Brain microvascular endothelial cell (primary cell): ENCODE results near the gene PAQR5.
"Not testable (repeated sequence)": the region's sequence is repeated elsewhere in the genome, so short reads cannot be mapped to it uniquely, and the experiment has no call there.

Source experiments
- DNase-seq: peaks from one replicate; pipeline ENCODE4 v3.0.0-alpha.2; 2020
- H3K27ac ChIP-seq: fragments of 250-450 bp; sonication (Bioruptor Pico); 2 replicates; pipeline ENCODE4 v1.5.1; 2020; ENCODE audit warnings: mild to moderate bottlenecking, moderate library complexity
- H3K27me3 ChIP-seq: fragments of 250-450 bp; sonication (Bioruptor Pico); replicated peaks from 2 replicates; pipeline ENCODE4 v1.5.1; 2020; ENCODE audit warnings: mild to moderate bottlenecking
- H3K36me3 ChIP-seq: fragments of 250-450 bp; sonication (Bioruptor Pico); replicated peaks from 2 replicates; pipeline ENCODE4 v1.5.1; 2020; ENCODE audit warnings: mild to moderate bottlenecking
- H3K4me3 ChIP-seq: 2 replicates; pipeline ENCODE4 v1.5.1; 2011; ENCODE audit warnings: low read depth, mild to moderate bottlenecking, control low read depth, low read length, moderate library complexity
- CTCF ChIP-seq: IDR thresholded peaks from 2 replicates; pipeline ENCODE4 v1.5.1; 2011; ENCODE audit warnings: low read depth, mild to moderate bottlenecking, moderate library complexity, low read length, control low read depth, inconsistent platforms; ENCODE audit errors: missing control alignments
- in situ Hi-C: cut with HindIII; loops from 2 replicates; pipeline ENCODE4 v1.10.0; 2017; ENCODE audit warnings: low sequenced_read_pairs, low pct_ligation_motif_present

The PAQR5 gene

GRCh38 chr15:69290346-69291164 is 8.2 kb upstream of the PAQR5 start:
- TF ChIP-seq CTCF = no peak
- Histone ChIP-seq H3K4me3 (no peak overlapping the region), H3K27me3 (no peaks in the 10 kb centered on the region), H3K27ac (no peak overlapping the region), H3K36me3 (no peaks in the 10 kb centered on the region)
- DNase-seq = no peak
- in situ Hi-C loops = no loop called here

- H3K4me3 ChIP-seq, in situ Hi-C loops, DNase-seq, H3K27ac ChIP-seq, H3K27me3 ChIP-seq, H3K36me3 ChIP-seq: not testable (repeated sequence)
These were observed 7.1 kb upstream of the PAQR5 start for GRCh38 chr15:69291651-69292050.

GRCh38 chr15:69292826-69293420 is 5.8 kb upstream of the PAQR5 start:
- in situ Hi-C loops = no loop called here
- H3K36me3 ChIP-seq = no peaks in the 10 kb centered on the region
- DNase-seq = no peak
- TF ChIP-seq CTCF = no peak
- no peak overlapping the region for H3K27ac ChIP-seq
- no peak overlapping the region for H3K4me3 ChIP-seq
- no peaks in the 10 kb centered on the region for H3K27me3 ChIP-seq

- TF ChIP-seq CTCF = no peak
- H3K27ac ChIP-seq = no peak overlapping the region
- in situ Hi-C loops = no loop called here
These were observed 4.7 kb upstream of the PAQR5 start for GRCh38 chr15:69293741-69294615.

GRCh38 chr15:69296606-69297005 is 2.1 kb upstream of the PAQR5 start:
- no peaks in the 10 kb centered on the region for H3K36me3 ChIP-seq
- no peak for DNase-seq
- TF ChIP-seq CTCF = no peak
- in situ Hi-C loops = no loop called here
- H3K27ac ChIP-seq = no peak overlapping the region
- no peaks in the 10 kb centered on the region for H3K27me3 ChIP-seq
- H3K4me3 ChIP-seq = no peak overlapping the region

More at GRCh38 chr15:69293741-69294615, 4.7 kb upstream of the PAQR5 start:
- DNase-seq = no peak
- Histone ChIP-seq H3K4me3 (no peak overlapping the region), H3K27me3 (no peaks in the 10 kb centered on the region), H3K36me3 (no peaks in the 10 kb centered on the region)
